ENCODE data around the gene HECTD1. TPM values are rescaled to one million over a fixed set of nuclear protein-coding genes. Genes with fewer than 3 reads are reported as not detected.
"Not testable (repeated sequence)": the region's sequence is repeated elsewhere in the genome, so short reads cannot be mapped to it uniquely, and the experiment has no call there.

The HECTD1 gene
- total RNA-seq, 1 experiment from 2014 or later = 138 TPM

DNA sequence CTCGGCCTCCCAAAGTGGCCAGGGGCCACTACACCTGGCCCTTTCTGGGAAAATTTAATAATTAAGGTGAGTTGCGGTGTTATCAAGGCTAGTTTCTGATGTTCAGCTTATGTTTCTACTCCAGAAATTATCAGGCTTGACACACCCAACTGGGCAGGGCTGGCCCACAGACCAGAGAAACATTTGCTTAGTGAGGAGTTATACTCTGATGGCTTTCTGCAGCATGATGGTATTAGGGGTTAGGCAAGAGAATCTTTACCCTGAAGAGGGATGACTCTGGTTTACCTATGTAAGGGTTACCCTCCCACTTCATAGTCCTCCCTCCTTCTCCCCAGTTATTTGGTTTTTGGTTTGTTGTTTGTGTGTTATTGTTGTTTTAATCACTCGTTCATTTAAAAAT lies 24.5 kb upstream of the HECTD1 start:
- H3K27me3 ChIP-seq (replicated peaks; ENCODE audit: insufficient read depth, low read depth, low read length, poor library complexity) = no peaks in the 10 kb centered on the region
- ChIA-PET CTCF (no interaction called here), POLR2A (ENCODE audit: low non-redundant PET) (no interaction called here)
- BruUV-seq (replicated peaks) = no TSS peak
- no peak for TF ChIP-seq EZH2 (IDR thresholded peaks at IDR 0.05; ENCODE audit: borderline replicate concordance, low read depth, low read length, poor library complexity, severe bottlenecking)
- TF ChIP-seq, protein P1, sequence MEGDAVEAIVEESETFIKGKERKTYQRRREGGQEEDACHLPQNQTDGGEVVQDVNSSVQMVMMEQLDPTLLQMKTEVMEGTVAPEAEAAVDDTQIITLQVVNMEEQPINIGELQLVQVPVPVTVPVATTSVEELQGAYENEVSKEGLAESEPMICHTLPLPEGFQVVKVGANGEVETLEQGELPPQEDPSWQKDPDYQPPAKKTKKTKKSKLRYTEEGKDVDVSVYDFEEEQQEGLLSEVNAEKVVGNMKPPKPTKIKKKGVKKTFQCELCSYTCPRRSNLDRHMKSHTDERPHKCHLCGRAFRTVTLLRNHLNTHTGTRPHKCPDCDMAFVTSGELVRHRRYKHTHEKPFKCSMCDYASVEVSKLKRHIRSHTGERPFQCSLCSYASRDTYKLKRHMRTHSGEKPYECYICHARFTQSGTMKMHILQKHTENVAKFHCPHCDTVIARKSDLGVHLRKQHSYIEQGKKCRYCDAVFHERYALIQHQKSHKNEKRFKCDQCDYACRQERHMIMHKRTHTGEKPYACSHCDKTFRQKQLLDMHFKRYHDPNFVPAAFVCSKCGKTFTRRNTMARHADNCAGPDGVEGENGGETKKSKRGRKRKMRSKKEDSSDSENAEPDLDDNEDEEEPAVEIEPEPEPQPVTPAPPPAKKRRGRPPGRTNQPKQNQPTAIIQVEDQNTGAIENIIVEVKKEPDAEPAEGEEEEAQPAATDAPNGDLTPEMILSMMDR (conservative IDR thresholded peaks at IDR 0.05; ENCODE audit: low read depth, low read length) = no peak
- H3K4me1 ChIP-seq (ENCODE audit: insufficient read depth, low read length, poor library complexity, severe bottlenecking) = peaks cover 4% of the 10 kb centered on the region
- H3K4me3 ChIP-seq (ENCODE audit: low read depth, low read length, poor library complexity, severe bottlenecking) = no peak overlapping the region
- H3K9me3 ChIP-seq (ENCODE audit: low read depth, low read length, poor library complexity, severe bottlenecking) = no peaks in the 10 kb centered on the region
- no peak overlapping the region for H3K27ac ChIP-seq (ENCODE audit: low read depth, low read length, poor library complexity, severe bottlenecking)
- intact Hi-C loops (cut with micrococcal nuclease; ENCODE audit: unreplicated experiment) = no loop called here
- no peak for DNase-seq (ENCODE audit: low spot score)
- H3K36me3 ChIP-seq (ENCODE audit: insufficient read depth, low read length, poor library complexity, severe bottlenecking) = no peaks in the 10 kb centered on the region

DNA sequence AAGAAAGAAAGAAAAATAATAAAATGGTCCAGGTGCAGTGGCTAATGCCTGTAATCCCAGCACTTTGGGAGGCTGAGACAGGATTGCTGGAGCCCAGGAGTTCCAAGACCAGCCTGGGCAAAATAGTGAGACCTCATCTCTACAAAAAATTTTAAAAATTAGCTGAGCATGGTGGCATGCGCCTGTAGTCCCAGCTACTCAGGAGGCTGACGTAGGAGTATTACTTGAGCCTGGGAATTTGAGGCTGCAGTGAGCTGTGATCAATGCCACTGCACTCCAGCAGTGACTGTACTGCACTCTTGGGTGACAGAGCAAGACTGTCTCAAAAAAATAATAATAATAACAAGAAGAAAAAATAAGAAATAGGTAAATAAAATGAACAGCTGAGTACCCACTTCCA lies 23.7 kb upstream of the HECTD1 start:
- H3K9me3 ChIP-seq (ENCODE audit: low read depth, low read length, poor library complexity, severe bottlenecking); H3K36me3 ChIP-seq (ENCODE audit: insufficient read depth, low read length, poor library complexity, severe bottlenecking); POLR2A ChIA-PET (ENCODE audit: low non-redundant PET); H3K4me1 ChIP-seq (ENCODE audit: insufficient read depth, low read length, poor library complexity, severe bottlenecking); H3K27ac ChIP-seq (ENCODE audit: low read depth, low read length, poor library complexity, severe bottlenecking); intact Hi-C loops (cut with micrococcal nuclease; ENCODE audit: unreplicated experiment); BruUV-seq (replicated peaks); H3K27me3 ChIP-seq (replicated peaks; ENCODE audit: insufficient read depth, low read depth, low read length, poor library complexity); H3K4me3 ChIP-seq (ENCODE audit: low read depth, low read length, poor library complexity, severe bottlenecking); CTCF ChIA-PET; DNase-seq (ENCODE audit: low spot score): not testable (repeated sequence)

DNA sequence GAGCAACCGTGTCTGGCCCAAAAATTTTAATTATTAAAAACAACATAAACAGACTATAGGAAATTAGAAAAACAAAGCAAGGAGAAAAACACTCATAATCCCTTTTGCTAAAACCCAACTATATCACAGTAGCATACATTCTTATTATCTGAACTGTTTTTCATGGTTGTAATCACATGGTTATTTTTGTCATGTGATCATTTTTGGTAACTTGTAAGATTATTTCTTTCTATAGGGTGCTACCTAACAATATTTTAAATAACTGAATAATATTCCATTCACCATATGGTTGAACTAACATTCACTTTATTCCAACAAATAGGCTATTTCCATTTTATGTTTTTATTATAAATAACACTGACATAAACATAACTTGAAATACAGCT lies 23.0 kb upstream of the HECTD1 start:
- TF ChIP-seq EZH2 (IDR thresholded peaks at IDR 0.05; ENCODE audit: borderline replicate concordance, low read depth, low read length, poor library complexity, severe bottlenecking) = no peak
- TF ChIP-seq, protein P1 (conservative IDR thresholded peaks at IDR 0.05; ENCODE audit: low read depth, low read length) = no peak
- BruUV-seq (replicated peaks) = no TSS peak
- intact Hi-C loops (cut with micrococcal nuclease; ENCODE audit: unreplicated experiment) = no loop called here
- H3K27me3 ChIP-seq (replicated peaks; ENCODE audit: insufficient read depth, low read depth, low read length, poor library complexity) = no peaks in the 10 kb centered on the region
- DNase-seq (ENCODE audit: low spot score) = no peak
- no peaks in the 10 kb centered on the region for H3K9me3 ChIP-seq (ENCODE audit: low read depth, low read length, poor library complexity, severe bottlenecking)
- H3K4me3 ChIP-seq (ENCODE audit: low read depth, low read length, poor library complexity, severe bottlenecking) = no peak overlapping the region
- H3K27ac ChIP-seq (ENCODE audit: low read depth, low read length, poor library complexity, severe bottlenecking) = no peak overlapping the region
- H3K36me3 ChIP-seq (ENCODE audit: insufficient read depth, low read length, poor library complexity, severe bottlenecking) = no peaks in the 10 kb centered on the region
- CTCF ChIA-PET = no interaction called here
- POLR2A ChIA-PET (ENCODE audit: low non-redundant PET) = interaction anchor here (0.6 kb wide), 1 partner anchor 9 kb away, joined by 4 read pairs; no protein-coding TSS in a partner anchor
- H3K4me1 ChIP-seq (ENCODE audit: insufficient read depth, low read length, poor library complexity, severe bottlenecking) = peaks cover 4% of the 10 kb centered on the region
